ENCODE data around the gene KLHL12.
"Not testable (repeated sequence)": the region's sequence is repeated elsewhere in the genome, so short reads cannot be mapped to it uniquely, and the experiment has no call there.

KLHL12 gene

DNA sequence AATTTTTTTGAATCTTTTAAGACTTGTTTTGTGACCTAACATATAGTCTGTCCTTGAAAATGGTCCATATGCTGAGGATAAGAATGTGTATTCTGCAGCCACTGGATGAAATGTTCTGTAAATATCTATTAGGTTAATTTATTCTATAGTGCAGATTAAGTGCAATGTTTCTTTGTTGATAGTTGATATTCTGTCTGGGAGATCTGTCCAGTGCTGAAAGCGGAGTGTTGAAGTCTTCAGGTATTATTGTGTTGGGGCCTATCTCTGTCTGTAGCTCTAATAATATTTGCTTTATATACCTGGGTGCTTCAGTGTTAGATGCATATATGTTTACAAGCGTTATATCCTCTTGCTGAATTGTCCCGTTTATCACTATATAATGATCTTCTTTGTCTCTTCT is 7.7 kb upstream of the KLHL12 start:
- no peaks in the 10 kb centered on the region for H3K9me3 Mint-ChIP-seq
- peaks cover 18% of the 10 kb centered on the region for H3K27me3 Mint-ChIP-seq
- H3K4me1 Mint-ChIP-seq (ENCODE audit: low read depth), result peaks cover 8% of the 10 kb centered on the region
- no peak overlapping the region for H3K4me3 Mint-ChIP-seq
- no peaks in the 10 kb centered on the region for H3K36me3 Mint-ChIP-seq (ENCODE audit: low read depth)
- H3K27ac Mint-ChIP-seq, result no peak overlapping the region

- Mint-ChIP-seq H3K27ac (no peak overlapping the region), H3K4me1 (ENCODE audit: low read depth) (peaks cover 8% of the 10 kb centered on the region), H3K36me3 (ENCODE audit: low read depth) (no peaks in the 10 kb centered on the region), H3K4me3 (no peak overlapping the region), H3K9me3 (no peaks in the 10 kb centered on the region), H3K27me3 (peaks cover 23% of the 10 kb centered on the region)
Measured at GRCh38 chr1:202932476-202932875, 5.4 kb upstream of the KLHL12 start.

GRCh38 chr1:202923533-202923932 is 3.5 kb downstream of the KLHL12 start:
- H3K27me3 Mint-ChIP-seq, result no peaks in the 10 kb centered on the region
- no peaks in the 10 kb centered on the region for H3K9me3 Mint-ChIP-seq
- peaks cover 36% of the 10 kb centered on the region for H3K4me1 Mint-ChIP-seq (ENCODE audit: low read depth)
- no peak overlapping the region for H3K4me3 Mint-ChIP-seq
- H3K27ac Mint-ChIP-seq, result no peak overlapping the region
- peaks cover 31% of the 10 kb centered on the region for H3K36me3 Mint-ChIP-seq (ENCODE audit: low read depth)

DNA sequence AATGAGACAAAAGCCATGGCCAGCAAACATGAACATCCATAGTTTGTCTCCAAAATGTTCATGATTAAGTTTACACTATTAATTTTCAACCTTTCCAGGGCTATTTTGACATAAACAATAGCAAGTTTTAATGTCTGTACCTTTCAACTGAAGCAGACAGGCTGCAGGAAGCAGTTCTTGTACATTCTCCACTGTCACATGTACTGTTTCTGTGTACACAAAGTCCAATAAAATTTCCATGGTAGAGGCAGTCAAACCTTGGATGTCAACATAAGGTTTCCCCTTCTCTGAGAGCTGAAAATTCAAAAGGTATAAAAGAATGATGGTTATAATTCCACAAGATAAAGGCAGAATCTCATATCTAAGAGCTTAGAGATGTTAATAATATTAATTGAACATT is 7.4 kb downstream of the KLHL12 start:
- H3K9me3 Mint-ChIP-seq, result no peaks in the 10 kb centered on the region
- peaks cover 54% of the 10 kb centered on the region for H3K36me3 Mint-ChIP-seq (ENCODE audit: low read depth)
- H3K27ac Mint-ChIP-seq, result no peak overlapping the region
- peaks cover 17% of the 10 kb centered on the region for H3K4me1 Mint-ChIP-seq (ENCODE audit: low read depth)
- H3K4me3 Mint-ChIP-seq, result no peak overlapping the region
- no peaks in the 10 kb centered on the region for H3K27me3 Mint-ChIP-seq

GRCh38 chr1:202915146-202915545 is 11.9 kb downstream of the KLHL12 start:
- Mint-ChIP-seq H3K4me1 (ENCODE audit: low read depth) (peaks cover 6% of the 10 kb centered on the region), H3K27me3 (no peaks in the 10 kb centered on the region), H3K9me3 (no peaks in the 10 kb centered on the region), H3K4me3 (no peak overlapping the region), H3K36me3 (ENCODE audit: low read depth) (peaks cover 70% of the 10 kb centered on the region), H3K27ac (no peak overlapping the region)

GRCh38 chr1:202912476-202912875 is 14.6 kb downstream of the KLHL12 start:
- Mint-ChIP-seq H3K36me3 (ENCODE audit: low read depth) (peaks cover 60% of the 10 kb centered on the region), H3K27ac (peak overlapping the region; percentile 31)
- H3K4me3 Mint-ChIP-seq; H3K27me3 Mint-ChIP-seq; H3K9me3 Mint-ChIP-seq; H3K4me1 Mint-ChIP-seq (ENCODE audit: low read depth): not testable (repeated sequence)

GRCh38 chr1:202909494-202909893 is 17.5 kb downstream of the KLHL12 start:
- Mint-ChIP-seq H3K27ac (no peak overlapping the region), H3K9me3 (no peaks in the 10 kb centered on the region), H3K27me3 (no peaks in the 10 kb centered on the region), H3K4me1 (ENCODE audit: low read depth) (peaks cover 6% of the 10 kb centered on the region), H3K36me3 (ENCODE audit: low read depth) (peaks cover 52% of the 10 kb centered on the region), H3K4me3 (no peak overlapping the region)

DNA sequence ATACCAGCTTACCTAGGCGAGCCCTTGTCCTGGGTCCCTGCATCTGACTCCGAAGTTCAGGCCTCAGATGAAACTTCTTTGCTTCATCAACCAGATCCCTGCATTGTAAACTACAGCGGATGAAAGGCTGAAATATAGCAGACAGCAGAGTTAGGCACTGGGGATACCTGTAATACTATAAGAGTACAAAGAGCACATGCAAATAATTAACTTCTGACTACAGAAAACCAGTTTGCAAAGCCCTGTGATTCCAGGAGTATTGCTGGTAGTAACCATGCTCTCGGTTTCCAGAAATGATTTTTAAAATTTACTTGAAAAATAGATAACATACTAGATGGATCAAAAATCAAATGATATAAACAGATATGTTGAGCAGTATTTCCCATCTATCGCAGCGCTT is 18.0 kb downstream of the KLHL12 start:
- peaks cover 52% of the 10 kb centered on the region for H3K36me3 Mint-ChIP-seq (ENCODE audit: low read depth)
- no peaks in the 10 kb centered on the region for H3K27me3 Mint-ChIP-seq
- peaks cover 6% of the 10 kb centered on the region for H3K4me1 Mint-ChIP-seq (ENCODE audit: low read depth)
- no peaks in the 10 kb centered on the region for H3K9me3 Mint-ChIP-seq
- no peak overlapping the region for H3K4me3 Mint-ChIP-seq
- no peak overlapping the region for H3K27ac Mint-ChIP-seq

GRCh38 chr1:202905331-202905730 is 21.7 kb downstream of the KLHL12 start:
- no peaks in the 10 kb centered on the region for H3K9me3 Mint-ChIP-seq
- no peak overlapping the region for H3K27ac Mint-ChIP-seq
- H3K36me3 Mint-ChIP-seq (ENCODE audit: low read depth), result peaks cover 45% of the 10 kb centered on the region
- no peaks in the 10 kb centered on the region for H3K4me1 Mint-ChIP-seq (ENCODE audit: low read depth)
- H3K4me3 Mint-ChIP-seq, result no peak overlapping the region
- H3K27me3 Mint-ChIP-seq, result no peaks in the 10 kb centered on the region

DNA sequence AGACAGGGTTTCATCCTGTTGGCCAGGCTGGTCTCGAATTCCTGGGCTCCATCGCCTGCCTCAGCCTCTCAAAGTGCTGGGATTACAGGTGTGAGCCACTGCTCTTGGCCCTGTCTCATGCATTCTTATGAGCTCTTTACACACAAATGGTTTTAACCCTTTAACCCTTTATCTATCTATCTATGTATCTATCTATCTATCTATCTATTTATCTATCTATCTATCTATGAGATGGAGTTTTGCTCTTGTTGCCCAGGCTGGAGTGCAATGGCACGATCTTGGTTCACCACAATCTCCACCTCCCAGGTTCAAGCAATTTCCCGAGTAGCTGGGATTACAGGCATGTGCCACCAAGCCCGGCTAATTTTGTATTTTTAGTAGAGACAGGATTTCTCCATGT is 23.2 kb downstream of the KLHL12 start:
- H3K27me3 Mint-ChIP-seq; H3K4me3 Mint-ChIP-seq; H3K4me1 Mint-ChIP-seq (ENCODE audit: low read depth); H3K27ac Mint-ChIP-seq; H3K9me3 Mint-ChIP-seq: not testable (repeated sequence)
- H3K36me3 Mint-ChIP-seq (ENCODE audit: low read depth), result peaks cover 32% of the 10 kb centered on the region

DNA sequence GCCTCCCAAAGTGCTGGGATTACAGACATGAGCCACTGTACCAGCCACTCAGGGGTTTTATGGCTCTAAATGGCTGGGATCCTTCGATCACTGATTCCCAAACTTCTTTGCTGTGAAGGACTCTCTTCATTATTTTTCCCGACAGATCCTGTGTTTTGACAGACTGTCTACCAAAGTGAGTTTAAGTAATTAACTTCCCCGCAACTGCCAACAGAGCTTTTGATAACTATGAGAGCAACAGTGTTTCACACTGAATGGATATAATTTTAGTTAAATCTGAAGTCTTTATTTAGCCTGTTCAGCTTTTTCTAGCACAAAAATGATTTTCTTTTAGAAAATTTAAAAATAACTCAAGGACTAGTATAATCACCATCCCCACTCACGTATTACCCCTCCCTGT is 25.5 kb downstream of the KLHL12 start:
- no peaks in the 10 kb centered on the region for H3K4me1 Mint-ChIP-seq (ENCODE audit: low read depth)
- no peaks in the 10 kb centered on the region for H3K27me3 Mint-ChIP-seq
- H3K27ac Mint-ChIP-seq, result no peak overlapping the region
- no peak overlapping the region for H3K4me3 Mint-ChIP-seq
- H3K36me3 Mint-ChIP-seq (ENCODE audit: low read depth), result peaks cover 46% of the 10 kb centered on the region
- no peaks in the 10 kb centered on the region for H3K9me3 Mint-ChIP-seq

DNA sequence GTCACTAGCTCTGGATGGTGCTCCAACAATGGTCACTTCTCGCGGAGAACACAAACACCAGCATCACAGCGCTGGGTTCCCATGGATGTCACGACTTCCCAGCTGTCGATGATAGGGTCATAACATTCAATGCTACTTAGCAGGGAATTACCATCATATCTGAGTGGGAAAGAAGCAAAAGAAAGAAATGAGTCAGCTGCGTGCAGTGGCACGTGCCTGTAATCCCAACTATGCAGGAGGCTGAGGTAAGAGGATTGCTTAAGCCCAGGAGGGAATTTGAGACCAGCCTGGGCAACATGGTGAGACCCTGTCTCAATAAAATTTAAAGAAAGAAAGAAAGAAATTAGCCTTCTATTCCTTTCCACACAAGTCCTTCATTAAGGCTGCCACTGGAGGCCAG is 34.5 kb downstream of the KLHL12 start:
- peaks cover 16% of the 10 kb centered on the region for H3K4me1 Mint-ChIP-seq (ENCODE audit: low read depth)
- no peaks in the 10 kb centered on the region for H3K27me3 Mint-ChIP-seq
- no peaks in the 10 kb centered on the region for H3K9me3 Mint-ChIP-seq
- no peak overlapping the region for H3K4me3 Mint-ChIP-seq
- peaks cover 49% of the 10 kb centered on the region for H3K36me3 Mint-ChIP-seq (ENCODE audit: low read depth)
- H3K27ac Mint-ChIP-seq, result no peak overlapping the region

DNA sequence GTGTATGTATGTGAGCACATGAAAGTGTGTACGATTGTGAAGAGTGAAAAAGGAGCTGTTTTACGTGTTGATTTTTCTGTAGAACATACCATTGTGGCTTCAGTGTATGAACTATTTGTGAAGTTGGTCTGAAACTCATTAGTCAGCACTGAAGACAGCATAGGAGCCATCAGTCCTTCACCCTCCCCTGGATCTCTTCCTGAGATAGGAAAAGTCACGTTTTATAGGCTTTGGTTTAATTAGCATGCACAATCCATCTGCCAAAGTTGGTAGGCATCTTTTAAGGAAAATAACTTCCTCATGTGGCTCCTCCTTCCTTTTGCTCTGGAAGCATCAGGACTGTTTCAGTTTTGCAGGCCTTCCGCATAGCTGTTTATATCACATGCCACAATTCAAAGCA is 36.6 kb downstream of the KLHL12 start:
- no peaks in the 10 kb centered on the region for H3K9me3 Mint-ChIP-seq
- H3K36me3 Mint-ChIP-seq (ENCODE audit: low read depth), result peaks cover 35% of the 10 kb centered on the region
- H3K27ac Mint-ChIP-seq, result no peak overlapping the region
- no peaks in the 10 kb centered on the region for H3K27me3 Mint-ChIP-seq
- H3K4me1 Mint-ChIP-seq (ENCODE audit: low read depth), result peaks cover 22% of the 10 kb centered on the region
- no peak overlapping the region for H3K4me3 Mint-ChIP-seq

DNA sequence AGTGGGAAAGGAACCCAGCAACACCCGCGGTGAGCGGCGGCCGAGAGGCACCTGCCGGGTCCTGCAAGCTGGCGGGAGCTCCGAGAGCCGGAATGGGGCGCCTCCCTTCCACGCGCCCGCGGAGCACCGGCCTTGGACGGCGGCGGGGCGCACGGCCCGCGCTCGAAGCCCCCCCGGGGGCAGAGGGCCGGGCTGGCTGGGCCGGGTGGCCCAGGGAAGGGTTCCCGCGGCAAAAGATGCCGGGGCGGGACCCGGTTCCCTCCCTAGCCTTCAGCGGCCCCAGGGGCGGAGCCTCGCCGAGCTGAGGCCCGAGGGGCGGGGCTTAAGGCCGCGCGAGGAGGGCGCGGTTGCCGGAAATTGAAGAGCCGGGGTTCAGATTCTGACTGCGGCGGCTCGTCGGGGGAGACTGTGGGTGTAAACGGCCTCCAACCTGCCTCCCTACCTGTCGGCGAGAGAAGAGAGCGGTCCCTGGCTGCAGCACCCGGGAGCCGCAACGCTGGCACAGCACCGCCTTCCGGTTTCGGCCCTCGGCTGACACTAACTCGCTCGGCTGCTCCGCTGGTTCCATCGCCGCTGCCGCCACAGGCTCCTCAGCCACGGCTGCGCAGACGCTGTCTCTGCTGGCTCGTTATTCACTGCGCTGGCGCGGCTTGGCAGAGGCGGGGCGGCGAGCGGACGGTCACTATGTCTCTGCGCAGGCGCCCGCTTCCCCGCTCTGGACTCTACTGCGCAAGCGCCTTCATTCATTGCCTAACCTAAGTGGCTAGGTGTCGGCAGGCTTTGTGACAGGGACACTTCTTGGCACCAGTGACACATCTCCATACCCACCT is 38.3 kb downstream of the KLHL12 start, which contains the start of gene RABIF:
RABIF (minus strand) TSS at position 619 of the 830 bp plus-strand sequence; CDS start at position 568, 51 bp downstream.
- H3K9me3 Mint-ChIP-seq, result no peaks in the 10 kb centered on the region
- H3K27ac Mint-ChIP-seq, result peak within 1 kb of the TSS; percentile 94
- H3K36me3 Mint-ChIP-seq (ENCODE audit: low read depth), result peaks cover 26% of the 10 kb centered on the region
- peaks cover 22% of the 10 kb centered on the region for H3K4me1 Mint-ChIP-seq (ENCODE audit: low read depth)
- peak within 1 kb of the TSS; percentile 91 for H3K4me3 Mint-ChIP-seq
- H3K27me3 Mint-ChIP-seq, result no peaks in the 10 kb centered on the region

DNA sequence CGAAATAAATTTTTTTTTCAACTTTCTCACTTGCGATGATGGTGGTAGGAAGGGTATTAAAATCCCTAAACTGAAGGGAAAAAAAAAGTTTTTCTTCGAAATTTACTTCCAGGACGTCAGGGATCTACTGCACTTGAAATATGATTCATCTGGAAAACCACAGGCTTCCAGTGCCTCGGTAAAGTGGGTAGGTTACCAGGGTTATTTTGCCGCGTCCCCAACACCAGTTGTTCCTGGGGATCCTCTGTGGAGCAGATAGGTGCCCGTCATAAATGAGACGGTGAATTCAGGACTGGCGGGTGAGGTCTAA is 38.9 kb downstream of the KLHL12 start:
- Mint-ChIP-seq H3K9me3 (no peaks in the 10 kb centered on the region), H3K36me3 (ENCODE audit: low read depth) (peaks cover 24% of the 10 kb centered on the region), H3K27ac (peak overlapping the region; percentile 88), H3K27me3 (no peaks in the 10 kb centered on the region), H3K4me3 (peak overlapping the region; percentile 89), H3K4me1 (ENCODE audit: low read depth) (peaks cover 22% of the 10 kb centered on the region)

DNA sequence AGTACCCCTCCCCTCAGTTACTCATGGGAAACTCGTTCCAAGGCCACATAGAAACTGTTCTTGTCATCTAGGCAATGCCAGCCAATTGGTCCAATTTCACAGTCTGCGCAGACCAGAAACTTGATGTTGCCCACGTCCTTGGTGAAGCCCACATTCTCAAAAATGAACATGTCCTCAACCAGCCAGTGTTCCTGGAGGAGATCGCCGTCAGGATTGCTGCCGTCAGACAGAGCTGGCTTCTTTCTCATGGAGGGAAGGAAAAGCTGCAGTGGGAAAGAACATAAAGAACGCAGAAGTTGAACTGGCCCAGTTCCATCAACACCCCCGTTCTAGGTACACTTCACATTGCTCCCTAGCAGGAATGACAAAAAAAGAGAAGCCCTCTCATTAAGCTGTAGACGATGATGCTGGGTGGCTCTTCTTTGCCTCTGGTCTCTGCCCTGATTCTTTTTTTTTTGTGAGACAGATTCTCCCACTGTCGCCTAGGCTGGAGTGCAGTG is 46.0 kb downstream of the KLHL12 start:
- Mint-ChIP-seq H3K9me3 (no peaks in the 10 kb centered on the region), H3K27me3 (no peaks in the 10 kb centered on the region), H3K27ac (no peak overlapping the region), H3K4me1 (ENCODE audit: low read depth) (no peaks in the 10 kb centered on the region), H3K36me3 (ENCODE audit: low read depth) (peaks cover 26% of the 10 kb centered on the region), H3K4me3 (no peak overlapping the region)

All from stimulated activated naive CD8-positive, alpha-beta T cell treated with anti-CD3 and anti-CD28 coated beads, Interleukin-15, Interleukin-2, amounts not matched to agents 100 ng/mL and 50 ng/mL, for 24 hours (primary cell).